HCT116 (cell line): ENCODE results near the gene ETF1. TPM values are rescaled to one million over a fixed set of nuclear protein-coding genes. Genes with fewer than 3 reads are reported as not detected.

Experiments
- ATAC-seq: fragments of 200-7000 bp; cut with Tn5 transposase; 2 replicates; pipeline ENCODE4 v1.9.1; 2020; ENCODE audit warnings: mild to moderate bottlenecking, moderate library complexity
- BruUV-seq: library from RNA; stranded (reverse); fragments of 400-500 nt; replicated peaks from 2 replicates; lab custom pipeline; 2021; lab: Mats Ljungman, UMichigan
- CTCF ChIA-PET: fragments of 300-600 bp; sonication (Branson Sonifier 250); formaldehyde crosslinking; loops from one replicate; lab custom pipeline; 2021; ENCODE audit warnings: antibody characterized with exemption; lab: Charles Lee
- POLR2A ChIA-PET: fragments of 300-600, 350-600 bp; sonication (Branson Sonifier 250); formaldehyde crosslinking; loops from one replicate; lab custom pipeline; 2021; ENCODE audit warnings: antibody characterized with exemption; lab: Charles Lee
- RAD21 ChIA-PET, 2 experiments: fragments of 300-600 bp; sonication (Branson Sonifier 250); formaldehyde crosslinking; loops; one replicate each; lab custom pipeline; 2023; ENCODE audit warnings: low total read pairs in 2 of 2; ENCODE audit not compliant: uncharacterized antibody in 2 of 2, unreplicated experiment in 2 of 2, low non-redundant PET in 1 of 2; lab: Charles Lee
- DNase-seq: peaks from one replicate; pipeline ENCODE4 v3.0.0-alpha.2; 2010; ENCODE audit warnings: low read depth, low spot score
- H2AFZ ChIP-seq: fragments of 200-600 bp; shearing (Covaris generic), sonication (generic); 2 replicates; pipeline ENCODE4 v1.6.1; 2017; ENCODE audit warnings: low read depth, mixed run types, mixed read lengths, antibody characterized with exemption, low read length; ENCODE audit not compliant: poor library complexity, severe bottlenecking
- H3K27ac ChIP-seq: 2 replicates; pipeline ENCODE4 v1.5.1; 2012; ENCODE audit warnings: low read depth, low read length
- H3K27me3 ChIP-seq: fragments of 200-600 bp; sonication (generic); 2 replicates; pipeline ENCODE4 v1.6.1; 2016; ENCODE audit warnings: mixed run types, low read length, mixed read lengths; ENCODE audit not compliant: insufficient read depth
- H3K36me3 ChIP-seq, 2 experiments: fragments of 200-500 bp in 1 of 2; fragments of 200-600 bp in 1 of 2; sonication (Bioruptor generic) in 1 of 2; sonication (generic) in 1 of 2; 2 replicates each; pipeline versions ENCODE4 v1.5.1 to v1.6.1; 2014 to 2016; ENCODE audit warnings: low read length in 2 of 2, inconsistent platforms in 1 of 2, mixed read lengths in 1 of 2, mixed run types in 1 of 2; ENCODE audit not compliant: insufficient read depth in 2 of 2, control insufficient read depth in 1 of 2
- H3K4me1 ChIP-seq, 2 experiments: fragments of 200-600 bp in 1 of 2; sonication (generic) in 1 of 2; 2 replicates each; pipeline versions ENCODE4 v1.5.1 to v1.6.1; 2012 to 2017; ENCODE audit warnings: low read length in 2 of 2, inconsistent platforms in 1 of 2, mild to moderate bottlenecking in 1 of 2, mixed read lengths in 1 of 2, mixed run types in 1 of 2, moderate library complexity in 1 of 2; ENCODE audit not compliant: insufficient read depth in 2 of 2, control insufficient read depth in 1 of 2
- H3K4me2 ChIP-seq: fragments of 200-600 bp; sonication (generic); 2 replicates; pipeline ENCODE4 v1.6.1; 2017; ENCODE audit warnings: mixed run types, low read length, mixed read lengths
- H3K4me3 ChIP-seq, 2 experiments: fragments of 200-600 bp in 1 of 2; sonication (generic) in 1 of 2; replicated peaks in 1 of 2; 2 replicates each; pipeline ENCODE4 v1.5.1; 2011 to 2016; ENCODE audit warnings: low read length in 2 of 2, control low read depth in 1 of 2, low read depth in 1 of 2, mild to moderate bottlenecking in 1 of 2, mixed read lengths in 1 of 2, mixed run types in 1 of 2
- H3K79me2 ChIP-seq: fragments of 200-600 bp; sonication (generic); 2 replicates; pipeline ENCODE4 v1.6.1; 2017; ENCODE audit warnings: mild to moderate bottlenecking, mixed run types, low read length, moderate library complexity, mixed read lengths; ENCODE audit not compliant: insufficient read depth
- H3K9ac ChIP-seq: fragments of 200-600 bp; sonication (generic); 2 replicates; pipeline ENCODE4 v1.6.1; 2016; ENCODE audit warnings: low read length, mixed read lengths
- H3K9me2 ChIP-seq: fragments of 200-600 bp; sonication (generic), shearing (Covaris generic); 2 replicates; pipeline ENCODE4 v1.6.1; 2017; ENCODE audit warnings: mixed run types, mild to moderate bottlenecking, moderate library complexity; ENCODE audit not compliant: insufficient read depth
- H3K9me3 ChIP-seq, 2 experiments: fragments of 200-500 bp in 1 of 2; fragments of 200-600 bp in 1 of 2; sonication (Bioruptor generic) in 1 of 2; sonication (generic) in 1 of 2; 2 replicates each; pipeline ENCODE4 v1.6.1; 2014 to 2017; ENCODE audit warnings: low read length in 2 of 2, mixed read lengths in 2 of 2, inconsistent platforms in 1 of 2, low read depth in 1 of 2, mild to moderate bottlenecking in 1 of 2, mixed run types in 1 of 2, moderate library complexity in 1 of 2; ENCODE audit not compliant: control insufficient read depth in 1 of 2, insufficient read depth in 1 of 2
- H4K20me1 ChIP-seq: fragments of 200-600 bp; sonication (generic), shearing (Covaris generic); 2 replicates; pipeline ENCODE4 v1.6.1; 2017; ENCODE audit warnings: mixed run types, mild to moderate bottlenecking, moderate library complexity; ENCODE audit not compliant: insufficient read depth
- CBX3 ChIP-seq: IDR thresholded peaks from 2 replicates; pipeline ENCODE4 v1.6.1; 2012; ENCODE audit warnings: low read depth
- CEBPB ChIP-seq: IDR thresholded peaks from 2 replicates; pipeline ENCODE4 v1.6.1; 2012; ENCODE audit warnings: low read depth
- EGR1 ChIP-seq: IDR thresholded peaks from 2 replicates; pipeline ENCODE4 v1.6.1; 2012; ENCODE audit warnings: low read depth
- ELF1 ChIP-seq: IDR thresholded peaks from 2 replicates; pipeline ENCODE4 v1.6.1; 2012; ENCODE audit warnings: low read depth, borderline replicate concordance
- EZH2 ChIP-seq: fragments of 200-600 bp; sonication (generic); IDR thresholded peaks from 2 replicates; pipeline ENCODE4 v1.6.1; 2017; ENCODE audit warnings: antibody characterized with exemption, mixed run types
- EZH2phosphoT487 ChIP-seq: fragments of 200-600 bp; IDR thresholded peaks from 2 replicates; pipeline ENCODE4 v1.6.1; 2018; ENCODE audit warnings: antibody characterized with exemption, borderline replicate concordance
- FOSL1 ChIP-seq: IDR thresholded peaks from 2 replicates; pipeline ENCODE4 v1.6.1; 2012; ENCODE audit warnings: low read depth
- JUND ChIP-seq: IDR thresholded peaks from 2 replicates; pipeline ENCODE4 v1.6.1; 2012
- POLR2A ChIP-seq: IDR thresholded peaks from 2 replicates; pipeline ENCODE4 v1.7.0; 2011; ENCODE audit warnings: borderline replicate concordance; ENCODE audit not compliant: insufficient read depth, insufficient read length; ENCODE audit errors: extremely low read depth
- POLR2AphosphoS5 ChIP-seq: IDR thresholded peaks from 2 replicates; pipeline ENCODE4 v1.6.1; 2011; ENCODE audit warnings: mild to moderate bottlenecking, low read depth, low read length, moderate library complexity
- RAD21 ChIP-seq: IDR thresholded peaks from 2 replicates; pipeline ENCODE4 v1.6.1; 2012; ENCODE audit warnings: low read depth, mild to moderate bottlenecking
- SIN3A ChIP-seq: IDR thresholded peaks from 2 replicates; pipeline ENCODE4 v1.6.1; 2012; ENCODE audit warnings: low read depth
- SP1 ChIP-seq: IDR thresholded peaks from 2 replicates; pipeline ENCODE4 v1.6.1; 2012; ENCODE audit warnings: low read depth
- SRF ChIP-seq: IDR thresholded peaks from 2 replicates; pipeline ENCODE4 v1.6.1; 2012; ENCODE audit warnings: low read depth
- TCF7L2 ChIP-seq: IDR thresholded peaks from 2 replicates; pipeline ENCODE4 v1.7.0; 2011; ENCODE audit warnings: borderline replicate concordance, inconsistent platforms; ENCODE audit not compliant: insufficient read depth, insufficient read length; ENCODE audit errors: extremely low read depth
- ZFX ChIP-seq: fragments of 450-650 bp; IDR thresholded peaks from 2 replicates; pipeline ENCODE4 v1.6.1; 2017
- ZNF274 ChIP-seq: fragments of 200-500 bp; sonication (Bioruptor generic); IDR thresholded peaks from 2 replicates; pipeline ENCODE4 v1.6.1; 2014; ENCODE audit warnings: mild to moderate bottlenecking, low read depth, low read length, inconsistent platforms
- intact Hi-C: fragments of 100-400 bp; cut with micrococcal nuclease; formaldehyde crosslinking; loops from 2 replicates; pipeline ENCODE4 v1.10.0; 2022
- total RNA-seq: library from RNA; stranded (reverse); gene quantifications from one replicate; pipeline ENCODE4 v1.2.1, GENCODE V29; 2021; ENCODE audit not compliant: unreplicated experiment
- TF ChIP-seq, protein P1 (sequence below), 3 experiments: fragments of 200-600 bp in 1 of 3; sonication (generic) in 1 of 3; IDR thresholded peaks in 2 of 3; conservative IDR thresholded peaks in 1 of 3; 2 replicates each; pipeline ENCODE4 v1.5.1; 2012 to 2017; ENCODE audit warnings: low read depth in 2 of 3, low read length in 2 of 3, antibody characterized with exemption in 1 of 3, borderline replicate concordance in 1 of 3, control low read depth in 1 of 3, mild to moderate bottlenecking in 1 of 3, mixed read lengths in 1 of 3, mixed run types in 1 of 3, moderate library complexity in 1 of 3; ENCODE audit not compliant: insufficient read depth in 1 of 3
- TF ChIP-seq, protein P2 (sequence below): IDR thresholded peaks from 2 replicates; pipeline ENCODE4 v1.6.1; 2012

Gene ETF1
- total RNA-seq, 1 experiment from 2014 or later: 178 TPM

DNA sequence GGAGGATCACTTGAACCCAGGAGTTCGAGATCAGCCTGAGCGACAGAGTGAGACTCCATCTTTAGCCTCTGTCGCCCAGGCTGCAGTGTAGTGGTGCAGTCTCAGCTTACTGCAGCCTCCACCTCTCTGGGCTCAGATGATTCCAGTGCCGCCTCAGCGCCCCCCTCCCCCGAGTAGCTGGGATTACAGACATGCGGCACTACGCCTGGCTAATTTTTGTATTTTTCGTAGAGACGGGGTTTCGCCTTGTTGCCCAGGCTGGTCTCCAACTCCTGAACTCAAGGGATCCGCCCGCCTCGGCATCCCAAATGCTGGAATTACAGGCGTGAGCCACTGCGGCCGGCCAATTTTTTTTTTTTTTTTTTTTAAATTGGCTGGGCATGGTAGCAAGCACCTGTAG lies 34.4 kb upstream of the ETF1 start:
- BruUV-seq: no TSS peak
- H3K9me2 ChIP-seq: no peaks in the 10 kb centered on the region
- POLR2A ChIA-PET: no interaction called here

More for the DNA sequence above, 34.4 kb upstream of the ETF1 start:
- Histone ChIP-seq H4K20me1 (no peaks in the 10 kb centered on the region), H3K9me3 (no peaks in the 10 kb centered on the region)
- TF ChIP-seq, protein P1, sequence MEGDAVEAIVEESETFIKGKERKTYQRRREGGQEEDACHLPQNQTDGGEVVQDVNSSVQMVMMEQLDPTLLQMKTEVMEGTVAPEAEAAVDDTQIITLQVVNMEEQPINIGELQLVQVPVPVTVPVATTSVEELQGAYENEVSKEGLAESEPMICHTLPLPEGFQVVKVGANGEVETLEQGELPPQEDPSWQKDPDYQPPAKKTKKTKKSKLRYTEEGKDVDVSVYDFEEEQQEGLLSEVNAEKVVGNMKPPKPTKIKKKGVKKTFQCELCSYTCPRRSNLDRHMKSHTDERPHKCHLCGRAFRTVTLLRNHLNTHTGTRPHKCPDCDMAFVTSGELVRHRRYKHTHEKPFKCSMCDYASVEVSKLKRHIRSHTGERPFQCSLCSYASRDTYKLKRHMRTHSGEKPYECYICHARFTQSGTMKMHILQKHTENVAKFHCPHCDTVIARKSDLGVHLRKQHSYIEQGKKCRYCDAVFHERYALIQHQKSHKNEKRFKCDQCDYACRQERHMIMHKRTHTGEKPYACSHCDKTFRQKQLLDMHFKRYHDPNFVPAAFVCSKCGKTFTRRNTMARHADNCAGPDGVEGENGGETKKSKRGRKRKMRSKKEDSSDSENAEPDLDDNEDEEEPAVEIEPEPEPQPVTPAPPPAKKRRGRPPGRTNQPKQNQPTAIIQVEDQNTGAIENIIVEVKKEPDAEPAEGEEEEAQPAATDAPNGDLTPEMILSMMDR (IDR thresholded peaks at IDR 0.05 in 2 of 3, conservative IDR thresholded peaks at IDR 0.05 in 1 of 3; ENCODE audit: borderline replicate concordance in 1 of 3, insufficient read depth in 1 of 3, low read depth in 2 of 3, low read length in 2 of 3): no peak
- TF ChIP-seq EGR1 (no peak), SIN3A (no peak), EZH2phosphoT487 (no peak), POLR2A (no peak), FOSL1 (no peak), RAD21 (no peak), EZH2 (no peak), ZFX (no peak), ELF1 (no peak), TCF7L2 (no peak), POLR2AphosphoS5 (no peak), SRF (no peak), JUND (no peak), SP1 (no peak), CBX3 (no peak), ZNF274 (no peak), CEBPB (no peak)
- TF ChIP-seq, protein P2, sequence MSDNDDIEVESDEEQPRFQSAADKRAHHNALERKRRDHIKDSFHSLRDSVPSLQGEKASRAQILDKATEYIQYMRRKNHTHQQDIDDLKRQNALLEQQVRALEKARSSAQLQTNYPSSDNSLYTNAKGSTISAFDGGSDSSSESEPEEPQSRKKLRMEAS: no peak
- TF ChIP-seq, all 23 proteins: peak for 0
- Histone ChIP-seq H3K4me1 (peaks cover 10 to 24% of the 10 kb centered on the region in 2 experiments; a peak in 3 of 4 replicates), H3K27ac (no peak overlapping the region), H2AFZ (no peak overlapping the region), H3K79me2 (peaks cover 29% of the 10 kb centered on the region), H3K9ac (no peak overlapping the region), H3K36me3 (peaks cover 10 to 12% of the 10 kb centered on the region in 2 experiments), H3K4me3 (no peak overlapping the region), H3K27me3 (no peaks in the 10 kb centered on the region), H3K4me2 (no peak overlapping the region)
- ChIA-PET CTCF (interaction anchor here (1.2 kb wide), 1 partner anchor 212 kb away, joined by 3 read pairs; no protein-coding TSS in a partner anchor), RAD21 (no interaction called here)
- ATAC-seq (no peak), DNase-seq (no peak)
- intact Hi-C loops: loop anchor here (5.0 kb wide), 1 partner anchor 815 kb away; no protein-coding TSS in a partner anchor
